ENCODE measurements around the gene MPP2. TPM values are rescaled to one million over a fixed set of nuclear protein-coding genes. Genes with fewer than 3 reads are reported as not detected.

Gene MPP2
- total RNA-seq, 4 donors from 2014 or later: 2.3 to 2.7 (median 2.5) TPM

- Histone ChIP-seq H3K4me3 (no peak overlapping the region), H3K9me3 (no peaks in the 10 kb centered on the region), H3K27me3 (peaks cover 27% of the 10 kb centered on the region), H3K36me3 (no peaks in the 10 kb centered on the region), H3K27ac (no peak overlapping the region), H3K4me1 (peaks cover 9% of the 10 kb centered on the region)
- 79% methylated on average over 6 of the region's 6 CpGs for WGBS
- TF ChIP-seq POLR2AphosphoS5 (IDR thresholded peaks at IDR 0.05) (no peak), POLR2A (IDR thresholded peaks at IDR 0.05) (no peak), EP300 (IDR thresholded peaks at IDR 0.05) (no peak)
- TF ChIP-seq, protein P1, sequence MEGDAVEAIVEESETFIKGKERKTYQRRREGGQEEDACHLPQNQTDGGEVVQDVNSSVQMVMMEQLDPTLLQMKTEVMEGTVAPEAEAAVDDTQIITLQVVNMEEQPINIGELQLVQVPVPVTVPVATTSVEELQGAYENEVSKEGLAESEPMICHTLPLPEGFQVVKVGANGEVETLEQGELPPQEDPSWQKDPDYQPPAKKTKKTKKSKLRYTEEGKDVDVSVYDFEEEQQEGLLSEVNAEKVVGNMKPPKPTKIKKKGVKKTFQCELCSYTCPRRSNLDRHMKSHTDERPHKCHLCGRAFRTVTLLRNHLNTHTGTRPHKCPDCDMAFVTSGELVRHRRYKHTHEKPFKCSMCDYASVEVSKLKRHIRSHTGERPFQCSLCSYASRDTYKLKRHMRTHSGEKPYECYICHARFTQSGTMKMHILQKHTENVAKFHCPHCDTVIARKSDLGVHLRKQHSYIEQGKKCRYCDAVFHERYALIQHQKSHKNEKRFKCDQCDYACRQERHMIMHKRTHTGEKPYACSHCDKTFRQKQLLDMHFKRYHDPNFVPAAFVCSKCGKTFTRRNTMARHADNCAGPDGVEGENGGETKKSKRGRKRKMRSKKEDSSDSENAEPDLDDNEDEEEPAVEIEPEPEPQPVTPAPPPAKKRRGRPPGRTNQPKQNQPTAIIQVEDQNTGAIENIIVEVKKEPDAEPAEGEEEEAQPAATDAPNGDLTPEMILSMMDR (IDR thresholded peaks at IDR 0.05): no peak
- no peak for DNase-seq (ENCODE audit: low spot score in 2 of 2)
These were observed 28.6 kb upstream of the MPP2 start for GRCh38 chr17:43935926-43936261.

DNA sequence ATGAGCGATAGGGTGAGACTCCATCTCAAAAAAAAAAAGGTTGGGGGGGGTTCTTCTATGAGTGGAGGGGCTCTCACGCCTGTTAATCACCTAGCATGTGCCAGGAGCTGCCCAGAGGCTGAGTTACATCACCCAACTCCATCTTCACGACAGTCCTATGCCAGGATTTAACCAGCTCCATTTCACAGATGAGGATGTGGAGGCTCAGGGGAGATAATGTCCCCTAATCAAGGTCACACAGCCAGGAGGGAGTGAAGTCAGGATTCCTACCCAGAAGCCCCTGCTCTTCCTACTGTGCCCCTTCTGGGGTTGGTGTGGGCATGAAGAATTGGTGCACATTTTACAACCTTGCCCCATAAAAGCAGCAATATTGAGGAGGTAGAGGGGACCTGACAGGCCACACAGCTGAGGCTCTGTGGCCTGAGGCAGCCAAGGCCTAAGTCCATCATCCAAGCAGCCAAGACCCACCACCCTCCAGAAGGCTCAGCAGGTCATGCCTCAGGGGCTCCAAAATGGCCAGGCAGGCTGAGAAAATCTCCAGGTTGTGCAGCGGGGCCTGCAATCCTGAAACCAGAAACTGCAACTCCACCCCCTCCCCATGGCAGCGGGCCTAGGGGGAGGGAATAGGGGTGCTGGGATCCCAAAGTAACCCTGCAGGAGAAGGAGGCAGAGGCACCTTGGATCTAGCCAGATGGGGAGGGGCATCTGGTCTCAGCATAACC is 28.0 kb upstream of the MPP2 start:
- H3K36me3 ChIP-seq: no peaks in the 10 kb centered on the region
- TF ChIP-seq POLR2AphosphoS5 (IDR thresholded peaks at IDR 0.05) (no peak), EP300 (IDR thresholded peaks at IDR 0.05) (no peak), POLR2A (IDR thresholded peaks at IDR 0.05) (no peak)
- TF ChIP-seq, protein P1 (IDR thresholded peaks at IDR 0.05): no peak
- H3K27me3 ChIP-seq: peaks cover 27% of the 10 kb centered on the region
- 83% methylated on average over 4 of the region's 5 CpGs for WGBS
- no peaks in the 10 kb centered on the region for H3K9me3 ChIP-seq
- H3K4me3 ChIP-seq: no peak overlapping the region
- DNase-seq (ENCODE audit: low spot score in 2 of 2): no peak
- H3K4me1 ChIP-seq: peaks cover 9% of the 10 kb centered on the region
- no peak overlapping the region for H3K27ac ChIP-seq

DNA sequence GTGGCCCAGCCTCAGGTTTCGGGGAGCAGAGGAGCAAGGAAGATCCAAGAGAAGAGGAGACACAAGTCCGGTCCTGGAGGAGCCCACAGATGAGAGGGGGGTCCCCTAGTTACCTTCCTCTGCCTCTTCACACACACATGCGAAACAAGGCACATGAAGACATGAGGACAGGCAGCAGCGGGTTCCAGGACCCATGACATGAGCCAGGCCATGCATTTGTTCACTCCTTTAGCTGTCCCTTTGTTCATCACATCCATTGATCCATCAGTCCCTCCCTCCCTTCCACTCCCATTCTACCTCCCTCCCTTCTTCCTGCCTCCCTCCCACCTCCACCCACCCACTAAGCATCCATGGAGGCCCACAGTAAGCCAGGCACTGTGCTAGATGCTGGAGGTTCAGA is 25.6 kb upstream of the MPP2 start:
- no peak overlapping the region for H3K4me3 ChIP-seq
- H3K27ac ChIP-seq: no peak overlapping the region
- H3K4me1 ChIP-seq: peaks cover 3% of the 10 kb centered on the region
- no peaks in the 10 kb centered on the region for H3K9me3 ChIP-seq
- 98% methylated on average over 4 of the region's 4 CpGs for WGBS
- peaks cover 12% of the 10 kb centered on the region for H3K27me3 ChIP-seq
- H3K36me3 ChIP-seq: no peaks in the 10 kb centered on the region
- no peak for DNase-seq (ENCODE audit: low spot score in 2 of 2)
- TF ChIP-seq, protein P1 (IDR thresholded peaks at IDR 0.05): no peak
- no peak for TF ChIP-seq POLR2A (IDR thresholded peaks at IDR 0.05)
- TF ChIP-seq POLR2AphosphoS5 (IDR thresholded peaks at IDR 0.05): no peak
- no peak for TF ChIP-seq EP300 (IDR thresholded peaks at IDR 0.05)

- H3K27me3 ChIP-seq: peaks cover 9% of the 10 kb centered on the region
- H3K9me3 ChIP-seq: no peaks in the 10 kb centered on the region
- H3K27ac ChIP-seq: no peak overlapping the region
- no peaks in the 10 kb centered on the region for H3K36me3 ChIP-seq
- WGBS: 88% methylated on average over 10 of the region's 10 CpGs
- TF ChIP-seq POLR2AphosphoS5 (IDR thresholded peaks at IDR 0.05): no peak
- TF ChIP-seq POLR2A (IDR thresholded peaks at IDR 0.05): no peak
- TF ChIP-seq EP300 (IDR thresholded peaks at IDR 0.05): no peak
- TF ChIP-seq, protein P1 (IDR thresholded peaks at IDR 0.05): no peak
- peaks cover 3% of the 10 kb centered on the region for H3K4me1 ChIP-seq
- no peak overlapping the region for H3K4me3 ChIP-seq
- no peak for DNase-seq (ENCODE audit: low spot score in 2 of 2)
These were observed 25.0 kb upstream of the MPP2 start for GRCh38 chr17:43932357-43932756.

DNA sequence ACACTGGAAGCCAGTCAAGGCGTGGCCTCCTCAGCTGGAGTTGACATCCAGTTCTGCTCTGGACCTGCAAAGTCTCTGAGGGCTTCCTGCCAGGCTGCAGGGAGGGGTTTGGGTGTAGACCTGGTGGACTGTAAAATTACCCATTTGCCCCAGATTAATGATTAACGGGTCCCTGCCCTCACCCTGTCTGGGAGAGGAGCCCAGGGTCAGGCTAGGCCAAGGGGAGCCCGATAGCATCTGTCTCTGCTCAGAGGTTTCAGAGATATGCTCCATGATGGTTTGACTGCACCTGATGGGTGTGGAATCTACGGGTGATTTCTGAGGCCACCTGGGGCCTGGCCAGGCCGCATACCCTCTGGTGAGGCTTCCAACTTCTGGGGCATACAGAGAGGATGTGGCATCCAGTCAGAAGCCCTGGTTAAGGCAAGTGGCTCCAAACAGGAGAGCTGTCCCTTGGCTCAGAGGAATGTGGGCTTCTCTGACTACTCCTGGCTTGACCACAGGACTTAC is 23.8 kb upstream of the MPP2 start:
- Histone ChIP-seq H3K4me3 (no peak overlapping the region), H3K36me3 (no peaks in the 10 kb centered on the region), H3K27me3 (peaks cover 19% of the 10 kb centered on the region), H3K4me1 (peaks cover 11% of the 10 kb centered on the region), H3K27ac (no peak overlapping the region), H3K9me3 (no peaks in the 10 kb centered on the region)
- DNase-seq (ENCODE audit: low spot score in 2 of 2): no peak
- TF ChIP-seq POLR2A (IDR thresholded peaks at IDR 0.05) (no peak), POLR2AphosphoS5 (IDR thresholded peaks at IDR 0.05) (no peak), EP300 (IDR thresholded peaks at IDR 0.05) (no peak)
- TF ChIP-seq, protein P1 (IDR thresholded peaks at IDR 0.05): no peak
- WGBS: 40% methylated on average over 2 of the region's 5 CpGs
